Epithelial cell of umbilical artery (primary cell): ENCODE measurements around the gene TRIM26. TPM values are rescaled to one million over a fixed set of nuclear protein-coding genes. Genes with fewer than 3 reads are reported as not detected.

Source experiments
- total RNA-seq: library from RNA; depleted of rRNA; stranded (reverse); fragments of >200 nt; gene quantifications from 2 replicates; pipeline ENCODE4 v1.2.3, GENCODE V29; 2014

The TRIM26 gene, protein sequence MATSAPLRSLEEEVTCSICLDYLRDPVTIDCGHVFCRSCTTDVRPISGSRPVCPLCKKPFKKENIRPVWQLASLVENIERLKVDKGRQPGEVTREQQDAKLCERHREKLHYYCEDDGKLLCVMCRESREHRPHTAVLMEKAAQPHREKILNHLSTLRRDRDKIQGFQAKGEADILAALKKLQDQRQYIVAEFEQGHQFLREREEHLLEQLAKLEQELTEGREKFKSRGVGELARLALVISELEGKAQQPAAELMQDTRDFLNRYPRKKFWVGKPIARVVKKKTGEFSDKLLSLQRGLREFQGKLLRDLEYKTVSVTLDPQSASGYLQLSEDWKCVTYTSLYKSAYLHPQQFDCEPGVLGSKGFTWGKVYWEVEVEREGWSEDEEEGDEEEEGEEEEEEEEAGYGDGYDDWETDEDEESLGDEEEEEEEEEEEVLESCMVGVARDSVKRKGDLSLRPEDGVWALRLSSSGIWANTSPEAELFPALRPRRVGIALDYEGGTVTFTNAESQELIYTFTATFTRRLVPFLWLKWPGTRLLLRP
- total RNA-seq: 21.1 and 32.5 TPM in 2 replicates

DNA sequence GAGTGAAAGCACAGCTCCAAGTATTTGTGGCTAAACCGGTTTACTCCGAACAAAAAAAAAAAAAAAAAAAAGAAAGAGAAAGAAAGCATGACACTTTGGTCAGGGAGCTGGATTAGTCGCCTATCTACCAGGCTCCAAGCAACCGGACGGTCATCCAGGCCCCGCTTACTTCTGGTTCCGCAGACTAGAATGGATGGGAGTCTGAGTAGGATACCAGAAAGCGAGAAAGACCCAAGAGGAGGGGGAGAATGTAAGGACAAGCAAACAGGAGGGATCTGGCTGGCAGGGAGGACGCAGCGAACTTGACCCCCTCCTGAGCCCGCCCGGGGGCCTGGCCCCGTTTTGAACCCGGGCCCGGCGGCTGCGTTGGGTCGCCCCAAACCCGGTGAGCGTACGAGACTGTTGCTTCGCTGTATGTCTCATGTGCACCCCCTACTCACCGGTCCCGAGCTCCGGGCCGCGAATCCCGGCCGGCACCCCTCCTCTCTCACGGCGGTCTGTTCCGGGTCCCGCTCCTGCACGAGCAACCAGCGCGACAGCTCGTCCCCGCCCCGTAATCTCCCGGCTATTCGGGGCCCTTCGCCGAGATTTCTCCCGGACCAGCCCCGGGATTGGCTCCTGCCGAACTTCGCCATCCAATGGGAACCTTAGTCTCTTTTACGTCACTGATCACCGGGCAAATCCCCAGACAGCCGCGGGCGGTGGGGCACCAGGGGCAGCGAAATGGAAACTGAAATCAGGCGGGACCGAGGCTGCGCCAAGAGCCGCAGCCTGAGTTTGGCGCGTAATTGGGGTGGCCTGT lies at the start of gene TRIM26:
TSS of gene TRIM26 (minus strand) at position 542 of the 802 bp plus-strand sequence. CDS start 14,303 bp downstream, outside the sequence.

GRCh38 chr6:30163090-30163917 lies 49.9 kb downstream of the TRIM26 start, which contains the start of gene TRIM15:
TRIM15 (plus strand) TSS chr6:30163546; CDS start chr6:30163685, 139 bp downstream.

DNA sequence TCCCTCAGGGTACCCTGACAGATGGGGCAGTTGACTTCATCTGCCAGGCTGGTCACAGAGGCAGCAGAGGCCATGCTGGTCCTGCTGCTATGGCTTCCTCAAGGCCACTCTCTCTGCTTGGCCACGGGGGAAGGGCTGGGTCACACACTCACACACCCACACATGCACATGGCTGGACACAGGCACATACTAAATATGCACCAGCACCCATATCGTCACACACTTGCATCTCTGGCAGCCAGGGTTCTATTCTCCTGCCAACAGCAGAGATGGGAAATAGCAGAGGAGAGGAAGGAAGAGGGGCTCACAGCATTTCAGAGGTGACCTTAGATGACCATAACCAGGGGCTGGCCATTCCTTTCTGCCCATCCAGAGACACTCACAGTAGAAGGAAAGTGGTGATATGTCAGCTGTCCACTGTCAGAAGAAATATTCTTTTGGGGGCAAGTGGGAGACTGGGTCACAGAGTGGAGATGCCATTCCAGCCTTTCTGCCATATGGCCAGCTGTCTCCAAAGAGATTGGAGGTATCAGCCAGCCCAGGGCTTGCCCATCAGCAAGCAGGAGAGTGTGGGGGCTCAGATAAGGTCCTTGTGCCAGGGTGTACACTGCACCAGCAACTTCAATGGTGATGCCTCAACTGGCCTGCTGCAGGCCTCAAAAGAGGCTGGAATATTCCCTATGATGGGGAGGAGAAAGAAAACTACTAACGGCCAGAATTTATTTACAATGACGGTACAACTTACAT lies 52.2 kb downstream of the TRIM26 start, which contains the start of gene TRIM10:
TSS of gene TRIM10 (minus strand) at position 427 of the 747 bp plus-strand sequence. CDS start at position 74, 353 bp downstream.

DNA sequence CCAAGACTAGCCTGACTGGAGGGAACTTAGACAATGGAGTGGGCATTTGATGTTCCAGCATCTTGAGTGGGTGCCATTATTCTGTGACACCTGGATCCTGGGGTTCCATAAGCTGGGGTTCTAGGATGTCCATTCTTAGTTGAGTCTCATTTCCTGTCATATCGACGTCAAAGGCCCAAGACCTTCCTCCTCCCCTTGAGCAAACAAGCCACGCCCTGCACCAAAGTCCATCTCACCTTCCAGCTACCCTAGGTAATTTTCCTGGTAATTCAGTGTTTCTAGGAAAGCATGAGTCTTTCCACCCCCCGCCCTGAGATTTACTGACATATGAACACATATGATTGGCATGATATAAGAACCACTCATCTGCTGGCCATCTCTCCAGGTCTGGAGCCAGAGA lies 77.4 kb downstream of the TRIM26 start, which contains the start of gene TRIM40:
TSS of gene TRIM40 (plus strand) at position 384 of the 400 bp plus-strand sequence. CDS start 897 bp downstream, outside the sequence.

Other genes with a start within 250 kb of the TRIM26 start
- gene POLR1H, start 152.1 kb downstream of the TRIM26 start, total RNA-seq: 49.2 and 53.6 TPM in 2 replicates
- 9.0 and 10.7 TPM in 2 replicates for gene PPP1R11, start 146.2 kb downstream of the TRIM26 start, total RNA-seq
- gene RNF39, start 137.6 kb downstream of the TRIM26 start, total RNA-seq: not detected in 2 replicates
- gene TRIM31, start 100.3 kb downstream of the TRIM26 start, total RNA-seq: not detected in 2 replicates
- gene TRIM40, start 77.3 kb downstream of the TRIM26 start, total RNA-seq: not detected in 2 replicates
- not detected in 2 replicates for gene TRIM10, start 52.2 kb downstream of the TRIM26 start, total RNA-seq
- gene TRIM15, start 49.9 kb downstream of the TRIM26 start, total RNA-seq: not detected in 2 replicates
- 10.4 and 12.5 TPM in 2 replicates for gene TRIM39, start 113.5 kb upstream of the TRIM26 start, total RNA-seq
- 37.1 and 47.4 TPM in 2 replicates for gene RPP21, start 131.8 kb upstream of the TRIM26 start, total RNA-seq